HG03039 (cell line): ENCODE data around the gene INPP5D.
A peak's percentile ranks its signal among the peaks of the same experiment; 100 is the strongest.
"Not testable (repeated sequence)": the region's sequence is repeated elsewhere in the genome, so short reads cannot be mapped to it uniquely, and the experiment has no call there.

Experiments used
- ATAC-seq: cut with Tn5 transposase; IDR thresholded peaks from one replicate; pipeline ENCODE4 v1.9.1; 2021; ENCODE audit warnings: mild to moderate bottlenecking, moderate library complexity; ENCODE audit not compliant: unreplicated experiment

Gene INPP5D

GRCh38 chr2:233114421-233114861 is 54.3 kb downstream of the INPP5D start:
- no peak for ATAC-seq

- no peak for ATAC-seq
Measured at GRCh38 chr2:233115121-233115520, 55.0 kb downstream of the INPP5D start.

GRCh38 chr2:233115741-233116140 is 55.6 kb downstream of the INPP5D start:
- ATAC-seq, result no peak

- ATAC-seq, result no peak
Measured at GRCh38 chr2:233116946-233117345, 56.8 kb downstream of the INPP5D start.

GRCh38 chr2:233117351-233117750 is 57.2 kb downstream of the INPP5D start:
- no peak for ATAC-seq

- ATAC-seq, result no peak
Measured at GRCh38 chr2:233117811-233118647, 57.9 kb downstream of the INPP5D start.

GRCh38 chr2:233118648-233119000 is 58.5 kb downstream of the INPP5D start:
- no peak for ATAC-seq

GRCh38 chr2:233119123-233119522 is 59.0 kb downstream of the INPP5D start:
- ATAC-seq, result no peak

- no peak for ATAC-seq
Measured at GRCh38 chr2:233119806-233120205, 59.7 kb downstream of the INPP5D start.

GRCh38 chr2:233120459-233120858 is 60.3 kb downstream of the INPP5D start:
- ATAC-seq, result no peak

- ATAC-seq, result no peak
Measured at GRCh38 chr2:233121856-233122255, 61.7 kb downstream of the INPP5D start.

- no peak for ATAC-seq
Measured at GRCh38 chr2:233122541-233122940, 62.4 kb downstream of the INPP5D start.

GRCh38 chr2:233123576-233123975 is 63.4 kb downstream of the INPP5D start:
- ATAC-seq, result not testable (repeated sequence)

GRCh38 chr2:233124421-233125080 is 64.4 kb downstream of the INPP5D start:
- peak; percentile 62 for ATAC-seq

GRCh38 chr2:233125455-233126065 is 65.4 kb downstream of the INPP5D start:
- no peak for ATAC-seq

- ATAC-seq, result no peak
Measured at GRCh38 chr2:233129351-233129978, 69.3 kb downstream of the INPP5D start.

GRCh38 chr2:233130024-233130423 is 69.9 kb downstream of the INPP5D start:
- ATAC-seq, result no peak

- ATAC-seq, result no peak
Measured at GRCh38 chr2:233130481-233131020, 70.4 kb downstream of the INPP5D start.

GRCh38 chr2:233131936-233132720 is 72.0 kb downstream of the INPP5D start:
- ATAC-seq, result no peak

GRCh38 chr2:233133239-233133638 is 73.1 kb downstream of the INPP5D start:
- no peak for ATAC-seq
